ENCODE results near the gene RIT1. TPM values are rescaled to one million over a fixed set of nuclear protein-coding genes. Genes with fewer than 3 reads are reported as not detected.
"Not testable (repeated sequence)": the region's sequence is repeated elsewhere in the genome, so short reads cannot be mapped to it uniquely, and the experiment has no call there.

The RIT1 gene
- total RNA-seq, 1 experiment from 2014 or later: 26.0 TPM

- H3K9me3 ChIP-seq (replicated peaks): no peaks in the 10 kb centered on the region
- H3K27me3 ChIP-seq: no peaks in the 10 kb centered on the region
- H3K4me3 ChIP-seq: no peak within 1 kb of the TSS
- H3K27ac ChIP-seq: peak within 1 kb of the TSS; percentile 19
- peak; percentile 61 to 70 for DNase-seq
- H3K36me3 ChIP-seq: peaks cover 5% of the 10 kb centered on the region
- H3K4me1 ChIP-seq: peaks cover 35% of the 10 kb centered on the region
Measured at GRCh38 chr1:155940993-155941844, 30.1 kb upstream of the RIT1 start, which contains the start of gene RXFP4. TSS of gene RXFP4 (plus strand) at chr1:155941638. CDS start at chr1:155941710, 72 bp downstream.

DNA sequence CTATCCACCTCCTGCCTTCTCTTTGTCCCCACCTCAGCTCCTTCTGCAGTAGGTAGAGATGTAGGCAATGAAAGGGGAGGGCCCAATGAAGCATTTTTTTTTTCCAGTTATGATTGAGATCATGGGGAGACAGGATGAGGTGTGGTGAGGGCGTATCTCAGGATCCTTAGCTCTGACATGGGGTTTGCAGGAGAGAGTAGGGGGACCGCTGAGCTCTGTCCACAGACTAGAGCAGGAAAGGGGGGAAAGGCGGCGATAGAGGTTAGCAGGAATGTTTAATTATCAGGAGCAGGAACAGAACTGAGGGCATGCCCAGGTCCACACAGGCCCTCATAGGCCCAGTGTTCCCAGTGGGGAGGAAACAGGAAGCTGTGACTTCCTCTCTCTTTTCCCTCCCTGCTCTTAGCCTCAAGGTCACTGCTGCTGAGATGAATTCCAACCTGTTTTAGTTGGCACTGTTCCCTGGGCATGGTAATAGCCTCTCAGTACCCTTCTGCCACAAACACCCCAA is 29.4 kb upstream of the RIT1 start:
- H3K27me3 ChIP-seq: no peaks in the 10 kb centered on the region
- peak overlapping the region; percentile 19 for H3K27ac ChIP-seq
- no peak overlapping the region for H3K4me3 ChIP-seq
- H3K4me1 ChIP-seq: peaks cover 32% of the 10 kb centered on the region
- no peaks in the 10 kb centered on the region for H3K9me3 ChIP-seq (replicated peaks)
- DNase-seq: peak; percentile 49 to 76
- 0 out of 2 replicates have a peak, but pooled peaks cover 1% of the 10 kb centered on the region for H3K36me3 ChIP-seq

DNA sequence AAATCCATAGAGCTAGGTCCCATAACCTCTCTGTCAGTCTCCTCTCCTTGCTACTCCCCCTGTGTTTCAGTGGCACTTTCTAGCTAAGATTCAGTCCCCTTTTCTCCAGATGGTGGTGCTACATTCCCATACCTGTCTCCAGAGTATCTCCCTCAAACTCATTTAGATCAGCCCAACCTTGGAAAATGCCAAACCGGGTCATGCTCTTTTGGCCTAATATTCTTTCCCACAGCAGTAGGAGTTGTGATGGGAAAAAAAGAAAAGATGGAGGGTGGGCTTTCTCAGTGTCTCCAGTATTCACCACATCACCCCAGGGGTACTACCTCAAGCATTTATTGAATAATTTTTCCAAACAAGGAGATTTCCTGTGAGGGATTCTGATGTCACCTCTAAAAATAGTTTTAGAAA is 27.1 kb upstream of the RIT1 start:
- Histone ChIP-seq H3K27ac (no peak overlapping the region), H3K27me3 (no peaks in the 10 kb centered on the region), H3K4me3 (no peak overlapping the region), H3K36me3 (peaks cover 4% of the 10 kb centered on the region), H3K4me1 (peaks cover 32% of the 10 kb centered on the region), H3K9me3 (replicated peaks) (no peaks in the 10 kb centered on the region)
- peak; percentile 57 to 82 for DNase-seq

DNA sequence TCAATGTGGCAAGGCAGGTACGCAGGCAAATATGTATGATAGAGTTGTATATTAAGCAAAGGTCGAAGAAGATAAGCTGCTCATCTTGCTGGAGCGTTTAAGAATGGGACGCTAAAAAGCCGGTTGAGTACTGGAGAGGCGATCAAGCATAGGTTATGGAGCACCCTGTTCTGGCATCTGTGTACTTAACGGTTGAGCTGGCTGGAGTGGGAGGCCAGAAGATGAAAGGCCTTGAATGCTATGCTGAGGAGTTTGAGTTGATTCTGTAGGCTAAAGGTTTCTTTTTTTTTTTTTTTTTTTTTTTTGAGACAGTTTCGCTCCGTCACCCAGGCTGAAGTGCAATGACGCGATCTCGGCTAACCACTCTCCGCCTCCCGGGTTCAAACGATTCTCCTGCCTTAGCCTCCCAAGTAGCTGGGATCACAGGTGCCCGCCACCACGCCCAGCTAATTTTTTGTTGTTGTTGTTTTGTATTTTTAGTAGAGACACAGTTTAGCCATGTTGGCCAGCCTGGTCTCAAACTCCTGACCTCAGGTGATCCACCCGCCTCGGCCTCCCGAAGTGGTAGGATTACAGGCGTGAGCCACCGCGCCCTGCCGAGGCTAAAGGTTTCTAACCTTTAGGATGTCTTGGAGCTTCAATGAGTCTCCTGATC is 23.9 kb upstream of the RIT1 start:
- Histone ChIP-seq H3K27me3 (no peaks in the 10 kb centered on the region), H3K36me3 (peaks cover 30% of the 10 kb centered on the region), H3K4me3 (peak overlapping the region; percentile 83), H3K4me1 (peaks cover 17% of the 10 kb centered on the region), H3K27ac (peak overlapping the region; percentile 72), H3K9me3 (replicated peaks) (no peaks in the 10 kb centered on the region)
- peak in 1 of 2 experiments; percentile 38 for DNase-seq

GRCh38 chr1:155934097-155934935 is 23.2 kb upstream of the RIT1 start, which contains the start of gene KHDC4:
TSS of gene KHDC4 (minus strand) at chr1:155934413. CDS start at chr1:155934373, 40 bp downstream.
- Histone ChIP-seq H3K36me3 (peaks cover 38% of the 10 kb centered on the region), H3K9me3 (replicated peaks) (no peaks in the 10 kb centered on the region), H3K27me3 (no peaks in the 10 kb centered on the region), H3K4me1 (peaks cover 15% of the 10 kb centered on the region), H3K27ac (peak within 1 kb of the TSS; percentile 72), H3K4me3 (peak within 1 kb of the TSS; percentile 83)
- peak; percentile 95 to 98 for DNase-seq

DNA sequence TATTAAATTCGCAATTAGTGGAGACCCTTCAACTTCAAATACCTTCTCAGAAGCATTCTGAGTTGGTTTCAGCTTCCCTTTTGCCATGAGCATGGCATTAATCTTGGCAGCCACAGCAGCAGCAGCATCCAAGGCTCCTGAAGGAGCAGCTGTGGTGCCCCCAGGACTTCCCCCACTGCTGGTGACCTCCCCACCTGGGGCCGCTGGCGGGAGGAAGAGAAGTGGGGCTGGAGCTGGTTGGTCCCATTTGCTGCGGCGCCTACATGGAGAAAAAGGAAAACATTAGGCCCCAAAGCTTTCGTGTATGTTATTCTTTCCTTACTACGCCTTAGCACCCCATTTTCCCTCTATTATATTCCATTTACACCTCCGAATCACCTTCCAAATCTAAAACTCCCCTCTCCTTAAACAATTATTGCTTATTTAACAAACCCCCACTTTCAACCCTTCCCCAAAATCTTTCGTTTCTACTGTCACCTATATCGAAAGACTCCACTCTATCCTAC is 22.5 kb upstream of the RIT1 start:
- Histone ChIP-seq H3K36me3 (peaks cover 43% of the 10 kb centered on the region), H3K4me3 (peak overlapping the region; percentile 83)

GRCh38 chr1:155932487-155932886 is 21.3 kb upstream of the RIT1 start:
- Histone ChIP-seq H3K27me3 (no peaks in the 10 kb centered on the region), H3K36me3 (peaks cover 52% of the 10 kb centered on the region), H3K9me3 (replicated peaks) (no peaks in the 10 kb centered on the region), H3K4me3 (no peak overlapping the region), H3K27ac (no peak overlapping the region), H3K4me1 (peaks cover 12% of the 10 kb centered on the region)
- DNase-seq: no peak

More for the DNA sequence above, 22.5 kb upstream of the RIT1 start:
- peaks cover 15% of the 10 kb centered on the region for H3K4me1 ChIP-seq
- peak in 1 of 2 experiments; percentile 22 for DNase-seq
- no peaks in the 10 kb centered on the region for H3K9me3 ChIP-seq (replicated peaks)
- peak overlapping the region; percentile 72 for H3K27ac ChIP-seq
- no peaks in the 10 kb centered on the region for H3K27me3 ChIP-seq

- DNase-seq: no peak
- Histone ChIP-seq H3K4me3 (no peak overlapping the region), H3K9me3 (replicated peaks) (no peaks in the 10 kb centered on the region), H3K27ac (no peak overlapping the region), H3K4me1 (peaks cover 12% of the 10 kb centered on the region), H3K36me3 (peaks cover 56% of the 10 kb centered on the region), H3K27me3 (no peaks in the 10 kb centered on the region)
Measured at GRCh38 chr1:155932081-155932480, 20.9 kb upstream of the RIT1 start.

GRCh38 chr1:155931332-155932038 is 20.3 kb upstream of the RIT1 start:
- no peak for DNase-seq
- Histone ChIP-seq H3K27ac (no peak overlapping the region), H3K36me3 (peaks cover 62% of the 10 kb centered on the region), H3K27me3 (no peaks in the 10 kb centered on the region), H3K4me3 (no peak overlapping the region), H3K9me3 (replicated peaks) (no peaks in the 10 kb centered on the region), H3K4me1 (peaks cover 12% of the 10 kb centered on the region)

DNA sequence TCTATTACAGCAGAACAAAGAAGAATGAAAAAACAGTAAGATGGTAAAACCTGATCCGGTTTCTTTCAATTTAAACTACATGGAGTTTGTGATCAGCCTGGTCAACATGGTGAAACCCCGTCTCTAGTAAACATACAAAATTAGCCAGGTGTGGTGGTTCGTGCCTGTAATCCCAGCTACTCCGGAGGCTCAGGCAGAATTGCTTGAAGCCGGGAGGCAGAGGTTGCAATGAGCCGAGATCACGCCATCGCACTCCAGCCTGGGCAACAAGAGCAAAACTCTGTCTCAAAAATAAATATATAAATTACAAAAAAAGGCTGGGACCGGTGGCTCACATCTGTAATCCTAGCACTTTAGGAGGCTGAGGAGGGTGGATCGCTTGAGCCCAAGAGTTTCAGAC is 19.6 kb upstream of the RIT1 start:
- H3K36me3 ChIP-seq: peaks cover 70% of the 10 kb centered on the region
- H3K27ac ChIP-seq; H3K4me3 ChIP-seq; H3K9me3 ChIP-seq (replicated peaks); H3K27me3 ChIP-seq; DNase-seq: not testable (repeated sequence)
- peaks cover 12% of the 10 kb centered on the region for H3K4me1 ChIP-seq

- no peak for DNase-seq
- peaks cover 12% of the 10 kb centered on the region for H3K4me1 ChIP-seq
- H3K27ac ChIP-seq: no peak overlapping the region
- H3K27me3 ChIP-seq: no peaks in the 10 kb centered on the region
- H3K9me3 ChIP-seq (replicated peaks): no peaks in the 10 kb centered on the region
- peaks cover 85% of the 10 kb centered on the region for H3K36me3 ChIP-seq
- H3K4me3 ChIP-seq: no peak overlapping the region
Measured at GRCh38 chr1:155929057-155929456, 17.9 kb upstream of the RIT1 start.

DNA sequence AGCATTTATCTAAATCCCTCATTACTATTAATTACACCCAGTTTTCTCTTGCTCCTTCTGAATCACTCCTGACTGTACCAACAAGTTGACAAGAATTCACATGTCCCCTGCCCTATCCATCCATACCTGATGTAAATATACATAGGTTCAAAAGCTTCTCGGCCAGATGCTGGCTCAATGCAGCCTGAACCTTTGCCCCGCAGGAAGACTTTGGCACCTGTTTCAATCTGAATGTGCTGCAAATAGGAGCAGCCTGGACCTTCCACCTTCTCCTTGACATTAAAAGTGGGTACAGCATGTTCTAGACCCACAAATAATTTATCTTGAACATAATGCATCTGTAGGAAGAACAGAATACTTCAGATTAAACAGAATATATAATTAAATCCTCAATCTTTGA is 14.4 kb upstream of the RIT1 start:
- no peaks in the 10 kb centered on the region for H3K27me3 ChIP-seq
- no peaks in the 10 kb centered on the region for H3K9me3 ChIP-seq (replicated peaks)
- H3K4me3 ChIP-seq: no peak overlapping the region
- no peak overlapping the region for H3K27ac ChIP-seq
- peaks cover 91% of the 10 kb centered on the region for H3K36me3 ChIP-seq
- DNase-seq: no peak
- no peaks in the 10 kb centered on the region for H3K4me1 ChIP-seq

DNA sequence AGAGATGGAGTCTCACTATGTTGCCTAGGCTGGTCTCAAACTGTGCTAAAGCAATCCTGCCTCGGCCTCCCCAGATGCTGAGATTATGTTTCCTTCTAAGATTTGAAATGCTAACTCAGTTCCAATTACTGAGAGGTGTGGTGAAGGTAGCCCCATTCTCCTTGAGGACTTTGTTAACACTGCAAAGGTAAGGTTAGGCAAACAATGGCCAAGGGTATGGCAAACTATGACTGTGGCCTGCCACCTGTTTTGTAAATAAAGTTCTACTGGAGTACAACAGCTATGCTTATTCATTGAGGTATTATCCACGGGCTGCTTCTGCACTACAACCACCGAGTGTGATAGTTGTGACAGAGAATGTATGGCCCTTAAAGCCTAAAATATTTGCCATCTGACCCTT is 9.6 kb upstream of the RIT1 start:
- Histone ChIP-seq H3K36me3 (peaks cover 86% of the 10 kb centered on the region), H3K4me1 (no peaks in the 10 kb centered on the region), H3K27ac (no peak overlapping the region), H3K27me3 (no peaks in the 10 kb centered on the region), H3K4me3 (no peak overlapping the region), H3K9me3 (replicated peaks) (no peaks in the 10 kb centered on the region)
- DNase-seq: no peak

DNA sequence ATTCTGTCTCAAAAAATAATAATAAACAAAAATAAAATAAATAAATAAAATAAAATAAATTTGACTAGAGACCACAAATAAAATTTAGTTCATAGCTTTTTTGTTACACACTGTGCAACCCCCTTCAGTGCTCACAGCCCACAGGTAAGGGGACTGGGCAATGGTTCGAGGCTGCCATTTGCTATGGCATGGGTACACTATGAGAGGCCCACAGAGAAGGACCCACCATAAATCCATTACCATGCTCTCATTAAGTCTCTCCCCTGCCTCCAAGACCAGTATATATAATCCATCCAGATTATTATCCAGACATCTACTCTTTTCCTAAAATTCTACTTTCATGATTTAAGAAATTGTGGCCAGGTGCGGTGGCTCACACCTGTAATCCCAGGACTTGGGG is 8.7 kb upstream of the RIT1 start:
- H3K27me3 ChIP-seq: no peaks in the 10 kb centered on the region
- no peak overlapping the region for H3K4me3 ChIP-seq
- no peak for DNase-seq
- H3K36me3 ChIP-seq: peaks cover 86% of the 10 kb centered on the region
- no peaks in the 10 kb centered on the region for H3K9me3 ChIP-seq (replicated peaks)
- H3K27ac ChIP-seq: no peak overlapping the region
- no peaks in the 10 kb centered on the region for H3K4me1 ChIP-seq

Data from SJCRH30 (cell line).